Activated T-cell treated with anti-CD3 and anti-CD28 coated beads, Interleukin-2, amount 50 U/mL, for 24 hours (primary cell): ENCODE measurements around the gene ABCG8.
"Not testable (repeated sequence)": the region's sequence is repeated elsewhere in the genome, so short reads cannot be mapped to it uniquely, and the experiment has no call there.

ENCODE experiments used
- DNase-seq: peaks from one replicate; pipeline ENCODE4 v3.0.0-alpha.2; 2020
- H3K27ac Mint-ChIP-seq: 2 replicates; pipeline ENCODE4 v1.8.0; 2020; ENCODE audit warnings: mild to moderate bottlenecking, mixed read lengths
- H3K27me3 Mint-ChIP-seq: 2 replicates; pipeline ENCODE4 v1.8.0; 2020; ENCODE audit warnings: mixed read lengths
- H3K36me3 Mint-ChIP-seq: 2 replicates; pipeline ENCODE4 v1.8.0; 2020; ENCODE audit warnings: low read depth, mixed read lengths
- H3K4me1 Mint-ChIP-seq: 2 replicates; pipeline ENCODE4 v1.8.0; 2020; ENCODE audit warnings: low read depth, mixed read lengths
- H3K4me3 Mint-ChIP-seq: 2 replicates; pipeline ENCODE4 v1.8.0; 2020; ENCODE audit warnings: mild to moderate bottlenecking, moderate library complexity, mixed read lengths
- H3K9me3 Mint-ChIP-seq: 2 replicates; pipeline ENCODE4 v1.8.0; 2020; ENCODE audit warnings: mixed read lengths

ABCG8 gene

GRCh38 chr2:43898838-43899346, 60.1 kb downstream of the ABCG8 start:
- H3K36me3 Mint-ChIP-seq = peaks cover 92% of the 10 kb centered on the region
- H3K27me3 Mint-ChIP-seq = no peaks in the 10 kb centered on the region

GRCh38 chr2:43899589-43899988, 60.8 kb downstream of the ABCG8 start:
- Mint-ChIP-seq H3K27ac (no peak overlapping the region), H3K36me3 (peaks cover 96% of the 10 kb centered on the region)

More at GRCh38 chr2:43898838-43899346, 60.1 kb downstream of the ABCG8 start:
- no peak for DNase-seq
- Mint-ChIP-seq H3K27ac (peak overlapping the region; percentile 1), H3K4me1 (no peaks in the 10 kb centered on the region), H3K9me3 (no peaks in the 10 kb centered on the region), H3K4me3 (no peak overlapping the region)

DNA sequence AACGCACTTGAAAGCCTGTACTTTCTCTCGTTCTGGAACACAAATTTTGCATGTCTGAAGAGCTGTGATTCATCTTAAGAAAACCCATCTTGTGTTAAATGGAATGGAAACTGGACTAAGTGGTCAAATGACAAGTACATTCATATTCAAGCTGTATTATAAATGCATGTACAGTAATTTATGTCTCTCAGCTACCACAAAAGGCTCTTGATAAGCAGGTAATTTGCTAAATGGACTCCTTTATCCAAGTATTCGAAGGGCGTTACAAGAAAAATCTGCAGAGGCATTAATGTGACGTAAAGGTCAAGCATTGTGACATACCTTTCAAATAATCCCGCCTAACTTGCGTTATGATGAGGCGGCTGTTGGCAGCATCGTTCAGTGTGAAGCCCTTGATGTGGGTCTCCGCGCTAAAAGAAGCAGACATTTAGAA, 66.6 kb downstream of the ABCG8 start:
- no peak overlapping the region for H3K4me3 Mint-ChIP-seq
- H3K36me3 Mint-ChIP-seq = peaks cover 92% of the 10 kb centered on the region
- no peaks in the 10 kb centered on the region for H3K9me3 Mint-ChIP-seq
- H3K27ac Mint-ChIP-seq = peak overlapping the region; percentile 79
- H3K4me1 Mint-ChIP-seq = peaks cover 25% of the 10 kb centered on the region
- H3K27me3 Mint-ChIP-seq = no peaks in the 10 kb centered on the region
- DNase-seq = no peak

More at GRCh38 chr2:43899589-43899988, 60.8 kb downstream of the ABCG8 start:
- Mint-ChIP-seq H3K9me3 (no peaks in the 10 kb centered on the region), H3K4me1 (no peaks in the 10 kb centered on the region), H3K27me3 (no peaks in the 10 kb centered on the region), H3K4me3 (no peak overlapping the region)
- no peak for DNase-seq

DNA sequence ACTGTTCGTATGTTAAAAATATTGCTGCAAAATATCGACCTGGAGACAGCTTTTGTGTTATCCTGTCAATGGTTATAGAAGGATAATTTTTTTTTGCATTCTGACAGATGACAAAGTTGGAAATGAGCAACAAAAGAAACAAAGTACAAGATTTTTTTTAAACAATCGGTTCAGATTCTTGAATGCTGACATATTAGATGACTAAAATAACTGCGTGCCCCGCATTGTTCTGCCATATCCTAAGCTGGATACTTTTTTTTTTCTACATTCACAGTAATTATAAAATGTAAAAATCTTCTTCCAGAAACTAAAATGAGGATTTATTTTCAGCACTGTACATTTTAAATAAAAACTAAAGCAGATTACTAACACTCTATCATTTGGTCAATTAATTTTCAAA, 67.1 kb downstream of the ABCG8 start:
- H3K36me3 Mint-ChIP-seq = peaks cover 92% of the 10 kb centered on the region
- H3K4me1 Mint-ChIP-seq = peaks cover 25% of the 10 kb centered on the region
- no peaks in the 10 kb centered on the region for H3K27me3 Mint-ChIP-seq
- H3K4me3 Mint-ChIP-seq = no peak overlapping the region
- no peaks in the 10 kb centered on the region for H3K9me3 Mint-ChIP-seq
- H3K27ac Mint-ChIP-seq = peak overlapping the region; percentile 79
- no peak for DNase-seq

- Mint-ChIP-seq H3K4me1 (peaks cover 27% of the 10 kb centered on the region), H3K27ac (peak overlapping the region; percentile 44), H3K4me3 (no peak overlapping the region), H3K9me3 (no peaks in the 10 kb centered on the region), H3K36me3 (peaks cover 92% of the 10 kb centered on the region), H3K27me3 (no peaks in the 10 kb centered on the region)
- DNase-seq = no peak
These were observed 67.8 kb downstream of the ABCG8 start for GRCh38 chr2:43906448-43907109.

- H3K4me3 Mint-ChIP-seq, H3K27ac Mint-ChIP-seq, DNase-seq, H3K9me3 Mint-ChIP-seq, H3K27me3 Mint-ChIP-seq: not testable (repeated sequence)
- H3K4me1 Mint-ChIP-seq = peaks cover 12% of the 10 kb centered on the region
- H3K36me3 Mint-ChIP-seq = peaks cover 92% of the 10 kb centered on the region
These were observed 72.5 kb downstream of the ABCG8 start for GRCh38 chr2:43911136-43911790.

DNA sequence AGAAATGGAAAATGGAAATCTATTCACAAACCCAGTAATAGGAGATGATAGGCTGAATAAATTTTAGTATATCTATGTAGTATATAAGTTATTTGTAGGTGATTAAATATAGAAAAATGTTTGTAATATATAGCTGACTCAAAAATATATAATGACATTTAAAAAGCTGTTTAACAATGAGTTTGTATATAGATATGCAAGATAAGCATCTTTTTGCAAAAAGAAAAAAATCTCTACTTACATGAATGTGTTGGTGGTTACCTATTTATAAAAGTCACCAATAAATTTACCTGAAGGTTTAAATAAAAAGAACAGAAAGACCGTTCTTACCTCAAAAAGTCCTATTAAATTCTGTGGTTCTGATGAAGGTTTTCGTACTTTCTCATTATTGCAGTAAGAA, 85.7 kb downstream of the ABCG8 start:
- Mint-ChIP-seq H3K4me1 (peaks cover 16% of the 10 kb centered on the region), H3K27me3 (no peaks in the 10 kb centered on the region), H3K9me3 (no peaks in the 10 kb centered on the region), H3K36me3 (peaks cover 91% of the 10 kb centered on the region), H3K27ac (no peak overlapping the region), H3K4me3 (no peak overlapping the region)
- no peak for DNase-seq

DNA sequence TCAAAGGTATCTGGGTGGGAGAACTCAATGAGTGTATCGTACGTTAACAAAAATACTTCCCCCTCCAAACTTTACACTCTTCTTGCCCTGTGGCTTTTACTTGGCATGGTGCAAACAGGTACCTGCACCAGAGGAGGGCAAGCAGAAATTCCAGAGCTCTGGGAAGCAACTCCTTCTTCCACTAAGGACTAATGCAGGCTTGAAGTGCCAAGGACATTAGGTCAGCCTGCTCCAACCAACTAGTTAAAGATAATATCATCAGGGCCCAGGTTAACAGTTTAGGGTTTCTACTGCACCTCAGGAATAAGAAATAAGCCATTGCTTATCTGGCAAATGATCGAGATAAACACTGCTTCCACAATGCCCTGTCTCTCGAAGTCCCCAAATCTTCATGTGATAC, 86.7 kb downstream of the ABCG8 start:
- Mint-ChIP-seq H3K9me3 (no peaks in the 10 kb centered on the region), H3K4me3 (no peak overlapping the region), H3K27me3 (no peaks in the 10 kb centered on the region), H3K27ac (peak overlapping the region; percentile 20), H3K36me3 (peaks cover 92% of the 10 kb centered on the region), H3K4me1 (peaks cover 22% of the 10 kb centered on the region)
- DNase-seq = no peak

GRCh38 chr2:43927442-43927841, 88.7 kb downstream of the ABCG8 start:
- Mint-ChIP-seq H3K9me3 (no peaks in the 10 kb centered on the region), H3K4me1 (peaks cover 31% of the 10 kb centered on the region), H3K27me3 (no peaks in the 10 kb centered on the region), H3K36me3 (peaks cover 92% of the 10 kb centered on the region), H3K4me3 (no peak overlapping the region), H3K27ac (peak overlapping the region; percentile 41)
- DNase-seq = no peak

DNA sequence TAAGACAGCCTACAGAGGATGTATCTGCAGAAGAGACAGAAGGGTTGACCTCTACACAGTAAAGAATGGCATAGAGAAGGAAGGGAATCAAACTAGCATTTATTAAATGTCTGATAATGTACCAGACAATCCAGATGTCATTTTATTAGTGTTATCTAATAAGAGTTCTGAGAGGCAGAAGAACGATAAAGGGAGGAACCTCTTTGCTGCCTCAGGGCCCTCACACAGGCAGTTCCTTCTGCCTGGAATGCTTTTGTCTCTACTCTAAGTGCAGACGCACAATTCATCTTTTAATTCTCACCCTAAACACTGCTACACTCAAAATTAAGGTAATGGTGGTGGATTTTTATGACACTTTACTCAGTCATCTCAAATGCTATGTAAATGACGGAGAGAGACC, 92.5 kb downstream of the ABCG8 start:
- Mint-ChIP-seq H3K36me3 (peaks cover 89% of the 10 kb centered on the region), H3K4me3 (no peak overlapping the region), H3K27me3 (no peaks in the 10 kb centered on the region), H3K9me3 (no peaks in the 10 kb centered on the region), H3K4me1 (peaks cover 57% of the 10 kb centered on the region), H3K27ac (no peak overlapping the region)
- no peak for DNase-seq
